ENCODE data around the gene JAKMIP1.
A peak's percentile ranks its signal among the peaks of the same experiment; 100 is the strongest.
"Not testable (repeated sequence)": the region's sequence is repeated elsewhere in the genome, so short reads cannot be mapped to it uniquely, and the experiment has no call there.

The JAKMIP1 gene

DNA sequence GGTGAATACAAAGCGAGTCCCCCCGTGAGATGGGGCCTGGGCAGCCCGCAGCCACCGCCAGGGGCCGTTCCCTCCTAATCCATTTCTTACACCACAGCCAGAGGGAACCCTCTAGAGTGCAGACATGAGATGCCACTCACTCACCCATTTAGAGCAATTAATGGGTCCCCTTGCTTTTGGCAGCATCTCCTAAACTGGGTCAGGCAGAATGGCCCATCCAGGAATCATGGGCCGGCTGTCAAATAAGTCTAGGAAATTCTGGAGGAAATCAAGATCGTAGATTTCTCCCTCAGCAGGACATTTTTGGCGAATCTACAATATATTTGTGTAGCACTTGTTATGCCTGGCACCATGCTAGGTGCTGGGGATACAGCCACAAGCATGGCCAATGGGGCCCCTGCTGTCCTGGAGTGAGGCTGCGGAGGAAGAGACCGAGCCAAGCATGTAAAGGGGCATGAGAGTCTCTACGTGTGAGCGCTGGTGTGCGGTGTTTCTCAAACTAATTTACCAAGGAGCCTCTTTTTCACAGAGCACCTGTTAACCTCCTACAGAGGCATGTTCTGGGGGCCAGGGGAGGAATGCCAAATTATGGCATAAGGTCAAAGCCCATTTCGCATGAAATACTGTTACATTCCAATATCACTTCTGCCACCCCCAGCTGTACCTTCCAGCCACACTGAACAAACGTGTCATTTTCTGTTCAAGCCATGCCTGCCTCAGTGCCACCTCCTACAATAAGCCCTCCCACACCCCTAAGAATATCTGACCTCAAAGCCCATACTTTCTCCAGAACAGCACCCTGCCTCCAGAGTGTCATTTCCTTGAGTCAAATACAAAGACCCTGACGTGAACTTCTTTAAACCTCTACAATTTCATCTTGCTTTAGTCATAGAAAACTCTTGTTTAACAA is 28.1 kb upstream of the JAKMIP1 start:
- DNase-seq = no peak

DNA sequence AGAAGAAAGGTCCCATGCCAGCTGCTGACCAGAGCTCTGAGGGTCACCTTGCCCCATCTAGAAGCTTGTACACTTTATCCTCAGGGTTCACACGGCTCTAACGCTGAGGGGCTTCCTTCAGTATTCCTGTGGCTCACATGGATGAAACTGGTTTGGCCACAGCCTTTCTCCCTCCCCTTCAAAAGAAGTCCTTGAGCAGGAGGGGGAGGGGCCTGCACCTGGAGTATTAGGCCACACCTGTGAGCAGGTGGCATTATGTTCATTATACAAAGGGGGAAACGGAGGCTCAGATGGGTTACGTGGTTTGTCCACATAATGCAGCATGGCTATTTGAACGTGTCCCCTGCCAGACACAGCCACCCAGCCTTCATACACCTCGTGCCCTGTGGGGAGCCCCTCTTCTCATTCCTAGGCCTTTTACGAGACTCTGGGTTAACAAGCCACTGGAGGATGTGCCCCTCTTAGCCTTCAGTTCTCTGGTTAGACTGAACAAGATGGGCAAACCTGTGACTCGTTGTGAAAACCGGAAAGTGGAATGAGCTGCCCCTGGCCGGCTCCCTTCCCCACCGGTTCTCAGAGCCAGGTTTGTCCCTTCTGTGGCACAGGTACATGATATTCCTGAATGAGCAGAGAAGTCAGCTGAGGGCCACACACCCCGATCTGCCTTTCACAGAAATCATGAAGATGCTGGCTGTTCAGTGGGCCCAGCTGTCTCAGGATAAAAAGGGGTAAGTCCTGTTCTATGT is 27.2 kb upstream of the JAKMIP1 start:
- DNase-seq = no peak

DNA sequence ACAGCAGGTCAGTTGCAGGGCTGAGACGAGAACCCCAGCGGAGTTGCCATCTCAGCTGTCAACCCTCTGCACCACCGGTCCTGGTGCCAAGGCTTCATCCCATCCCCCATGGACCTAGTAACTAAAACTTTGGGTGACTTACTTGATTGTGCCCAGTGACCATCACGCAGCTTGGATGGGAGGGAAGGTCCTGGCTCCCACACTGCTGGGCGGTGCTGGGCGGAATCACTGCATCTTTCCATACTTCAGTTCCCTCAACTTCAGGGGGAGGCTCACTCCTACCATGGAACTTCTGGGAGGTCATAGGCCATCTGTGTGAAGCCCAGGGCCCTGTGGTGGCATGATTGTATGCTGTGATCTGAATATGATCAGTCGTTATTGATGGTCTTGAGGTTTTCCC is 26.2 kb upstream of the JAKMIP1 start:
- no peak for DNase-seq

DNA sequence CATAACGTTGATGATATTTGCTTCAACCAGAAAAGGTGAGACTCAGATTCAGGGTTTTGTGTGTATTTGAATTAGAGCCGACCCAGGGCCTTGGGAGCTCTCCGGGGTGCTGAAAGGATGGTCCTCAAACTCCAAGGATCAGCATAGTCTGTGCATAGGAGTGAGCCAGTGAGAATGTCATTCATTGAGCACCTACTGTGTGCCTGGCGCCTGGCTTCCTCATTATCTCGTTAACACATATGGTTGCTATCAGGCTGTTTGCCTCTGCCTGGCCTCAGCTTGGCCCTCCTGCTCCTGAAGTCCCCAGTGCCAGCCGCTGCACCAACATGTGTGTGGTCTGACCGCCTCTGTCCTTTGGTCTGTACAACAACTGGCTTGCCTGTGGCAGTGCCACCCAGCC is 25.1 kb upstream of the JAKMIP1 start:
- no peak for DNase-seq

DNA sequence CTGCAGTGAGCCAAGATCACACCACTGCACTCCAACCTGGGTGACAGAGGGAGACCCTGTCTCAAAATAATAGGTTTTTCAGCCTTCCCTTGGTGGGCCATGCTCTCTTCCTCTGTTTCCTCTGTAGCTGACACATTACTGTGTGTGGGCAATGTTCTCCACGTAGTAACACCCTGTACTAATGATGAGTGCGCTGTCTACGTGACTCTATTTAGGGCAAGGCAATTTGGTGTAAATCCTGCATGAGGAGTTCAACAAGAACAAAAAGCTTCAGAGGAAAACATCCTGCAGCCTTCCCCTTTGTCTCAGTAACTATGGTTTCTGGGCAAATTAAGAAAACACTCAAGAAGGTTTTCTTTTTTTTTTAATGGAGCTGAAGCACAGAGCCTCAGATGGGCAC is 24.4 kb upstream of the JAKMIP1 start:
- no peak for DNase-seq

DNA sequence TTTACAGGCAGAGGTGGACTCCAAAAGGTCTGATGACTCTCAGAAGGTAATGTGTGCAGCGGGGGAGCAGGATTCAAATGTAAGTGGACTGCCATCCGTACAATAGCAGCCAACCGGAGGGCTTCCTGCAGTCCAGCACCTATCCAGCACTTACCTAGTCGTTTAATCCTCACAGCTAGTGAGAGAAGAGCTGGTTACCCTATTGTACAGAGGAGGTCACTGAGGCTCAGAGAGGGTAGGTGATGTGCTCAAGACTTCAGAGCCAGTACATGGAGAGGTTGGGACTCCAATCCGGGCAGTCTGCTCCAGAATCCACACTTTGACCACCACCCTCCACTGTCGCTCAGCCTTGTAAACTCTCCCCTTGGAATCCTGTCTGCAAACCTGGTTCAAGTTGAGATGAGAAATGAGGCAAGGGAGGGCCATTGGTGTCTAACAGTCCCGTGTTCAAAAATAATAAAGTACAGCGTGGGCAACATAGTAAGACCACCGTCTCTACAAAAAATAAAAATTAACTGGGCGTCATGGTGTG is 22.5 kb upstream of the JAKMIP1 start:
- DNase-seq = no peak

DNA sequence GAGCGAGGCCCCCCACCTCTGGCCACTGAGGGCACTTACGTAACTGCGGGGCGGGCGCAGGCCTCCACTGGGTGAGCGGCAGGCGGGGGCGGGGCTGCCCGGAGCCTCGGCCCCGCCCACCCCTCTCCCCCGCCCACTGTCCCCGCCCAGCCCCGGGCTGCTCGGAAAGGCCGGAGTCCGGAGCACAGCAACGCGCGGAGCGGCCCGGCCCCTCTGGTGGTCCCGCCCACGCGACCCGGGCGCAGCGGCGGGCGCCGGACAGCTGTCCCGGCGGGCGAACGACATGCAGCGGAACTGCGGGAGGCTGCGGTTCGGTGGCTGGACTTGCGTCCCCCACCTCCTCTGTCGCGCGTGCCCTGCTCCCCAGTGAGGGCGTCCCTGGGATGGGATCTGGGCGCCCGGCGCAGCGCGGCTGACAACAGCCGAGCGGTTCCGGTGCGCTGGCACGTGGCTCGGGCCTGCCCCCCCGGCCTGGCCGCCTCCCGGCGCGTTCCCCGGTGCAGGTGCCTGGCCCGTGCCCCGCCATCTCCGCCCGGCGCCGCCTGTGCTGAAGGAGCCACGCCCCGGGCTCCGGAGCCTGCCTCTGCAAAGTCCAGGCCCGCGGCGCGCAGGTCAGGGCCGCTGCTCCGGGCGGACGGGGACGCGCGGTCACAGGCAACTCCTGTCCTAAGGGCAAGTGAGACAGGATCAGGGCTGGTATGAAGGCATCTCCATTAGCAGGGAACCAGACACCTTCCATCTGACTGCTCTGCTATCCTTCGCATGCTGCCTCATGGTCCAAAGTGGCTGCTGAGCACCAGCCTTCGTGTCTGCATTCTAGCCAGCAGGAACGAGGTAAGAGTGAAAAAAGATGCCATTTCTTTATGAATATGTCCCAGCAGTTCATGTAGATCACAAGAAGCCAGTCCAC is 21.8 kb upstream of the JAKMIP1 start:
- peak; percentile 11 for DNase-seq

DNA sequence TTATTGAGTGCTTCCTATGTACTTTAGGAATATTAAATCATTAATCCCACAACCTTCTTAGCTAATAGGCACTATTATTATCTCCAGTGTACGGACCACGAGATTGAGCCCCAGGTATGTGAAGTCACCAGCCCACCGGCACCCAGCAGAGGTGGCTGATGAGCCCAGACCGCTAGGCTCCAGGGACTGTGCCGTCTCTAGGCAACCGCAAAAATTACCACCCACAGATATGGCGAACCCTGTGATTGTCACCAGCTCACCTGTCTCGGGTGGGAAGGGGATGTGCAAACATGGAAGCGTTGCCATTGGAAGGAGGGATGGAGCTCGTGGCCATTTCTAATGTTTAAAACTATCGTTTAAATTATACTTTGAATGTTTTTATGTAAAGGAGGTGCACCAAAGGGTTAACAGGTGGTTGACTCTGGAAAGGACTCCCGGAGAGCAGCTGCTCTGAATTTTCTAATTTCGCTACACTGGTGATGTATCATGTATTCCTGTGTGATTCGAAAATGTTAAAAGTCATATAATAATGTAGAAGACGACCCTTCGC is 21.0 kb upstream of the JAKMIP1 start:
- DNase-seq = no peak

DNA sequence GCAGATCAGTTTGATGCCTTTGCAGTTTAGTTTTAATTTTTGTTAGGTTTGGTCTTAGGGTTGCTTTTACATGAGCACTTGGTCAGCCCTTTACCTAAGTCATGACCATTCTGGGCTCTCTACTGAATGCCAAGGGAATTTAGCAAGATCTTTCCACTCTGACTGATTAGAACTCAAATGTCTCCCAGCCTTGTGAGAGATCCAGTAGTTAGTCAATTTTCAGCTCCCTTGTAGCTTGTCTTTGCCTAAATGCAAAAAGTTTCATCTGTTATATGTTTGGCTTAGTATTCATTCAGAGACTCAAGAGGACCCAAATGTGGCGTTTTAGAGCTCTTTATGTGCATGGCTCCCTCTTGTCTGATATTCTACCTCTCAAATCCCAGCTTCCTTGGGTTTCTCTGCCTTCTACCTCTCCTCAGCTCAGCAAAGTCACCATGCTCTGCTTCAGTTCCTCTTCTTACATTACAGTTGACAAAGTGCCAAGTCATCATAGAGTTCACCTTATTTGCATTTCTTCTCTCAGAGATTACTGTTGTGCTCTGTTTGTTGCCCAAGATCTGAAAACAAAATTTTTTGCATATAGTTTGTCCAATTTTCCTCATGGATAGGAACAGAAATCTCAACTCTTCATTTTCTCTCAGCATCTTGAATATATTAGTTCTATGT is 17.5 kb upstream of the JAKMIP1 start:
- DNase-seq = no peak

DNA sequence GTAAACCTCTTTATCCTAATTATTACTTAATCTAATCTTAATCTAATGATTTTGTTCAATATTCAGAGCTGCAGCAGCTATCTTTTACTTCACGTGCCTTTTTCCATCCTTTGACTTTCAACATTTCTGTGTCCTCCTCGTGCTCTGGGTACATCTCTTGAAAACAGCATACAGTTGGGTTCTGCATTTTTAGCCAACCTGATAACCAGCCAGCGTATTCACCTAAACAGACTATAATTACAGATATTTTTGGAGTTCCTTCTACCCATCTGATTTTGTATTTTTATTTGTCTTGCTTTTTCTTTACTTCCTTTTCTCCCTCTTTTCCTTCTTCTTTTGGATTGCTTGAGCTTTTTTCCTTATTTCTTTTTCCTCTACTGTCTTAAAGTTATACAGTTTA is 16.2 kb upstream of the JAKMIP1 start:
- no peak for DNase-seq

DNA sequence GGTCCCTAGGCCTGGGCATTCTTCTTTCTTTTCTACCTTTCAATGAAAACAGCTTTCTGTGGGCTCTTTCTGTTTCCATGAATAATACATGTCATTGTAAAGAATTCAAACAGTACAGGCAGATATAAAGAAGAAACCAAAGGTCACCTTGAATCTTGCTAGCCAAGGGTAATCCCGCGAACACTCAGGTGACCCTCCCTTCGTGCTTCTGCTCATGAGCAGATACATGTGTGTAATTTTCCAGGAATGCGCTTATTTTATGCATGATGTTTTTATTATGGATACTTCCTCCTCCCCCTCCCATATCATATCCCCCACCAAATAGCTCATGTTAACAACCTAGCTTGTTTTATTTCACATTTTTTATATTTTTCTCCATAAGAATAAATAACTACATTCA is 9.6 kb upstream of the JAKMIP1 start:
- DNase-seq = no peak

DNA sequence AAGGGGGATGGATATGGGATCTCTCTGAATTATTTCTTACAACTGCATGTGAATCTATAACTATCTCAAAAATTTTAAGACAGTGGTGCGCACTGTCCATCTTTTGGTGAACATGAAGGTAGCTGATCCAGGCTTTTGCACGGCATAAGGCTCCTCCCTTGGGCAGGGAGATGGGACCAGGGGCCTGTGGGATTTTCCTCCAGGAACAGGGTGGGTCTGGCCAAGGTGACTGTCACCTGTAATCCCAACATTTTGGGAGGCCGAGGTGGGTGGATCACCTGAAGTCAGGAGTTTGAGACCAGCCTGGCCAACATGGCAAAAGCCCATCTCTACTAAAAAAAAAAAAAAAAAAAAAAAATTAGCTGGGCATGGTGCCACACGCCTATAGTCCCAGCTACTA is 8.9 kb upstream of the JAKMIP1 start:
- not testable (repeated sequence) for DNase-seq

DNA sequence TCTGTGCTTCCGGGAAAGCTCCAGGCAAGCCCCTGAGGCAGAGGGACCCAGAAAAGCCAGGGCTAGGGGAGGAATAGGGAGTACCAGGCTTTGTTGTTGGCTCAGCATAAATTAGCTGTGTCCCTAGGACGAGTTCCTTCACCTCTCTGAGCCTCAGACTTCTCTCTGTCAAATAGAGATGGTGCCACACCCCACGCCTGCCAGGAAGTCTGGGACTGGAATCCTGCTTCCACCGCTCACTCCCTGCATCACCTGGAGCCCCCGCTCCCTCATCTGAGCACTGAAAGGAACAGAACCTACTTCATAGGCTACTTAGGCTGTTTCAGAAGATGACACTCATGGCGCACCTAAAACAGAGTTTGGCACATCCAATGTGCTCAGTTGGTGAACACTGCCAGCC is 8.1 kb upstream of the JAKMIP1 start:
- DNase-seq = no peak

DNA sequence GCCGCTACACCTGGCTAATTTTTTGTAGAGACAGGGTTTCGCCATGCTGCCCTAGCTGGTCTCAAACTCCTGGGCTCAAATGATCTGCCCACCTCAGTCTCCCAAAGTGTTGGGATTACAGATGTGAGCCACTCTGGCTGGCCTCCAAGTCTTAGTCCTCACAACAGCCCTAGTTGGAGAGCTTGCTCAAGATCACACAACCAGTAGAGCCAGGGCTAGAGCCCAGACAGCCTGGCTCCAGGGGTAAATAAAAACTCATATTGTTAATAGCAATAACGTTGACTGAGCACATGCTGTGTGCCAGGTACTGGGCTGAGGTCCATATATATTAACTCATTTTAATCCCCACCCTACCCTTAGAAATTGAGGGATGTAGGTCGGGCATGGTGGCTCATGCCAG is 7.3 kb upstream of the JAKMIP1 start:
- DNase-seq = no peak

DNA sequence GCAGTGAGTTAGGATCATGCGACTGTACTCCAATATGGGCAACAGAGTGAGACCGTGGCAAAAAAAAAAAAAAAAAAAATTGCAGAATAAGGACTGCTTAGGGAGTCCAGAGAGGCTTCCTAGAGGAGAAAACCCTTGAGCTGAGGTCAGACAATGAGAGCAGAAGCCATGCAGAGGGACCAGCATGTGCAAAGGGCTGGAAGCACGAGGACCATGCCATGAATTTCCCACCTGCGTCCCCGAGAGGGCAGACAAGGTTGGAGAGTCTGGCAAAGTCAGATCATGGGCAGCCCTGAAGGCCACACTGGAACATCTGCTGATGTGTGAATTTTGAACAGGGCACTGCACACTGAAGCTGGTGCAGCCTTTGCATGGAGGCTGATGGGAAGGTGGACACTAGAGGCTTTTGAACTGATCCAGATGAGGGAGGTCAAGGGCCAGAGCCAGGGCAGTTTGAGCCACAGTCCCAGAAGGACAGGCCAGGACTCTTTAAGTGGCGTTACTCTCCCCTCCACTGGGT is 6.5 kb upstream of the JAKMIP1 start:
- DNase-seq = no peak

DNA sequence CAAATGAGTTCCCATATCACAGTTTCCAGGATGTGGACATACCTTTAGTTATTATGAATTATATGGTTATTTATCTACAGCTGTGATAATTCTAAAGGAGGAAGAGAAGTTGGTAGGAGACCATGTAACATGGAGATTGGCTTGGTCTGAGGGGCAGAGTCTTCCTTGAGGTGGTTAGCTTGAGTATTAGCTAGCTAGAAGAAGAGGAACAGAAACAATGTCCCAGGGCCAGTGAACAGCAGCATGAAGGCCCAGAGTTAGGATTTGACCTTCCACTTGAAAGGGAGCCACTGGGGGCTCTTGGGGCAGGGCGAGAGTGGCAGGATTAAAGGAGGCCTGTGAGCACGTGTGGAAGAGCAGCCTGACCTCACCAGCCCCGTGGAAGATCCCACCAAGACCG is 5.6 kb upstream of the JAKMIP1 start:
- no peak for DNase-seq

DNA sequence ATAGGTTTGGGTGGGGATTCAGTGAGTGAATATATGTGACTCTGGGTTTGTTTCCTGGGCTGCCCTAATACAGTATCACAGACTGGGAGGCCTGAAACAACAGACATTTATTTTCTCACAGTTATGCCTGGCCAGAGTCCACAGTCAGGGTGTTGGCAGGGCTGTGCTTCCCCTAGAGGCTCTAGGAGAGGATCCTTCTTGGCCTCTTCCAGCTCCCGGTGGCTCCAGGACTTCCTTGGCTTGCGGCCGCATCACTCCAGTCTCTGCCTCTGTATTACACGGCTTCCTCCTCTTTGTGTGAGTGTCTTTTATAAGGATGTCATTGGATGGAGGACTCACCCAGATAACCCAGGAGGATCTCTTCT is 5.2 kb upstream of the JAKMIP1 start:
- no peak for DNase-seq

DNA sequence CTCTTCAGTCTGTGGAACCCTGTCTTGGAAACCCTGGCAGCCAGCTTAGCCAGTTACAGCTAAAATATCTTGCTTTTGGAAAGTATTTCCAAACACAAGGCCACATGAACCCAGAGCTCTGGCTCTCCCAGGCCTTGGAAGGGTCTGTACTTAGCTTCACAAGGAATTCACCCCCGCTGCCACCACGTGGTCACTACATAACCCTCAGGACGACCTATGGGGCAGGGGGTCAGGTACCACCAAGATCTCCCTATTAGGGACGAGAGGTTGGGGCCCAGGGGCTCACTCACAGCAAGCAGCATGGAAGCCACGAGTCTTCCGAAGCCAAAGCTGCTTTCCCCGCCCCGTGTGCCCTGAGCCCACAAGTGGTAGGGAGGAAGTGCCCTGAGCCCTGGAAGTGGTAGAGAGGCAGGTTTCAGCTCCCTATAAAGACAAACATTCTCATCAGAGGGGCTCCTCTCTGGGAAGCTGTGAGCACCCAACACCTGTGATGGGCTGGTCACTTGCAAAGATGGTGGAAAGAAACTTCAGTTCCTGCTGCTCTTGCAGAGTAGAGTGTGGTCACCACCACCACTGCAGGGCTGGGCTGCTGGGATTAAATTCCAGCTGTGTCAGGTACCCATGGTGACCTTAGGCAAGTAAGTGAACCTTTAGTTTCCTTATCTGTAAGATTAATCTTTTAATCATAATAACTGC is 4.7 kb upstream of the JAKMIP1 start:
- DNase-seq = no peak

DNA sequence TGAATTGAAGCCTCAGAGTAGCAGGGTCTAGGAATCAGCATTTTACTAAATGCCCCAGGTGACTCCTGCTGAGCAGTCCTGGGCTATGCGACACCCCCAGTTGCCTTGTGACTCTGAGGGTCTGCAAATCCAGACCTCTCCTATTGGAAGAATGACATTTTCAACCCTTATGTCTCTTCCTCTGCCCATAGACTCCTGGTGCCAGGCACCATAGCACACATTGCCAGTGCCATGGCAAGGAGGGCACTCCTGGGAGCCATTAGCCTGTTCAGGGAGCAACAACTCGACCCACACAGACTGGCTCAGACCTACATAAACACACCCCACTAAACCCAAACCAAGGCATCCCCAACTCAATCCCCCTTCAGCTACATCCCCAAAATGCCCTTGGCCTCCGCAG is 3.7 kb upstream of the JAKMIP1 start:
- no peak for DNase-seq

DNA sequence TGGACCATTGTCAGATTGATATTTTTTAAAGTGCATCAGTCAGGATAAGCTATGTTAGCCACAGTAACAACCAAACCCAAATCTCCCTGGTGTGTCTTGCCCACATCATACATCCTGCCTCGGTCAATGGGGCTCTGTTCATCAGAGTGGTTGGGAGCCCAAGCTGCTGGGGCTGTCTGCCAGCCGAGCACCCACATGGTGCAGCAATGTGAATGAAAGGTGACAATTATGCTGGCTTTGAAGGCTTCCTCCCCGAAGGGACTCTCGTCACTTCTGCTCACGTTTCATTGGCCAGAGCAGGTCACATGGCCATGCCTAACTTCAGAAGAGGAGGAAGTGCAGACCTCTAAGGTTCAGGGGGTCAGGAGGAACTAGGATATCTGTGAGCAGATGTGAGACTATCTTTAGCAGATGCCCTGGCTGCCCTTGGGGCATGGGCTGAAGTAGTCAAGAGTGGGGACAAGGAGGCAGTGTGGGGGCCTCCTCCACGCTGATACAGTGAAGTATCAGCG is 1.3 kb upstream of the JAKMIP1 start:
- DNase-seq = no peak

DNA sequence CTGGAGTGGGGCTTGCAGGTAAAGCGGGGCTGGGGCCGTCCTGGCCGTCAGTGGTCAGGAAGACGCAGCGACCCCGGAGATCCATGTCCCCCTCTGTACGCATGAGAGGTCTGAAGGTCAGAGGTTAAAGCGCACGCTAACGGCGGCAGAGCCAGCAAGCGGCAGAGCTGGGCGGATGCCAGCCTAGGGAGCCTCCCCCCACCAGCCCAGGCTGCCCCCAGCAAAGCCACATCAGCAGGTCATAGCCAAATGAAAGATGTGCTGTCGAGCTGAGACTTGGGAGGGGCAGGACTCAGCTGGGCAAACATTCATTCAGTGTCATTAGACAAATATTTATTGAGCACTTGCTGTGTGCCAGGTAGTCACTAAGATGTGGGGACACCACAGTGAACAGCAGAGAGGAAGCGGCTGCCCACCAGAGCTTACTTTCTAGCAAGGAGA is 593 bp upstream of the JAKMIP1 start:
- DNase-seq = no peak
